Spleen (tissue), 7 donors: Measurements from ENCODE around the gene ZNF692.

Source experiments
- POLR2A ChIP-seq, 3 donors: fragments of 450-650 bp; IDR thresholded peaks; one replicate each; pipeline ENCODE4 v1.5.1; 2017; ENCODE audit warnings: antibody characterized with exemption in 3 of 3, mild to moderate bottlenecking in 1 of 3
- POLR2AphosphoS5 ChIP-seq, 3 donors: sonication (generic); formaldehyde crosslinking; IDR thresholded peaks; one replicate each; pipeline ENCODE4 v1.5.1; 2017; ENCODE audit warnings: antibody characterized with exemption in 3 of 3
- TF ChIP-seq, protein P1 (sequence below), 11 experiments: fragments of 200-600 bp in 7 of 11; fragments of 450-650 bp in 4 of 11; sonication (generic) in 4 of 11; IDR thresholded peaks in 8 of 11; conservative IDR thresholded peaks in 3 of 11; 1 replicate in 7 of 11; 2 replicates in 4 of 11; pipeline versions ENCODE4 v1.4.0 to v1.8.0; 2016 to 2021; ENCODE audit warnings: antibody characterized with exemption in 11 of 11, inconsistent platforms in 4 of 11, mild to moderate bottlenecking in 1 of 11
- donor health status: DM: no; HTN: no; CAD: no; lungs with moderate emphysema.
- donor health status: DM: no; HTN: no; CAD: no.
- donor health status: DM: no; HTN: no; CAD: no.

DNA sequence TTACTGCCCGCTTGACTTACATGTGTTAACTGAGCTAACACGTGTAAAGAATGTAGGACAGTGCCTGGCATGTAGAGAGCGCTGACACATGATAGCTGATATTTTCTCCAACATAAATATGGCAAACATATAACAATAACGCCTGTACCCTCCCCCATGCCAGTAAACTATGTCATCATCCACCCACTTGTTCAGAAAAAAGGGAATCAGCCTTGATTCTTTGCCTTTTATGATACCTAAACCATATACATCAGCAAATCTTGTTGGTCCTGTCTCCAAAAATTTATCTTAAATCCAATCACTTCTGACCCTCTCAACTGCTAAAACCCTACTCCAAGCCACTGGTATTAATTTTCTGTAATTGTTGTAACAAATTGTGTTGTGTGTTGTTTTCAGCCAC, 1.1 kb upstream of the ZNF692 start:
- no peak for TF ChIP-seq POLR2A (IDR thresholded peaks at IDR 0.05)
- TF ChIP-seq, protein P1, sequence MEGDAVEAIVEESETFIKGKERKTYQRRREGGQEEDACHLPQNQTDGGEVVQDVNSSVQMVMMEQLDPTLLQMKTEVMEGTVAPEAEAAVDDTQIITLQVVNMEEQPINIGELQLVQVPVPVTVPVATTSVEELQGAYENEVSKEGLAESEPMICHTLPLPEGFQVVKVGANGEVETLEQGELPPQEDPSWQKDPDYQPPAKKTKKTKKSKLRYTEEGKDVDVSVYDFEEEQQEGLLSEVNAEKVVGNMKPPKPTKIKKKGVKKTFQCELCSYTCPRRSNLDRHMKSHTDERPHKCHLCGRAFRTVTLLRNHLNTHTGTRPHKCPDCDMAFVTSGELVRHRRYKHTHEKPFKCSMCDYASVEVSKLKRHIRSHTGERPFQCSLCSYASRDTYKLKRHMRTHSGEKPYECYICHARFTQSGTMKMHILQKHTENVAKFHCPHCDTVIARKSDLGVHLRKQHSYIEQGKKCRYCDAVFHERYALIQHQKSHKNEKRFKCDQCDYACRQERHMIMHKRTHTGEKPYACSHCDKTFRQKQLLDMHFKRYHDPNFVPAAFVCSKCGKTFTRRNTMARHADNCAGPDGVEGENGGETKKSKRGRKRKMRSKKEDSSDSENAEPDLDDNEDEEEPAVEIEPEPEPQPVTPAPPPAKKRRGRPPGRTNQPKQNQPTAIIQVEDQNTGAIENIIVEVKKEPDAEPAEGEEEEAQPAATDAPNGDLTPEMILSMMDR (IDR thresholded peaks at IDR 0.05 in 8 of 11, conservative IDR thresholded peaks at IDR 0.05 in 3 of 11), result no peak
- no peak for TF ChIP-seq POLR2AphosphoS5 (IDR thresholded peaks at IDR 0.05)
